ENCODE results near the gene LRR1.

LRR1 gene, protein sequence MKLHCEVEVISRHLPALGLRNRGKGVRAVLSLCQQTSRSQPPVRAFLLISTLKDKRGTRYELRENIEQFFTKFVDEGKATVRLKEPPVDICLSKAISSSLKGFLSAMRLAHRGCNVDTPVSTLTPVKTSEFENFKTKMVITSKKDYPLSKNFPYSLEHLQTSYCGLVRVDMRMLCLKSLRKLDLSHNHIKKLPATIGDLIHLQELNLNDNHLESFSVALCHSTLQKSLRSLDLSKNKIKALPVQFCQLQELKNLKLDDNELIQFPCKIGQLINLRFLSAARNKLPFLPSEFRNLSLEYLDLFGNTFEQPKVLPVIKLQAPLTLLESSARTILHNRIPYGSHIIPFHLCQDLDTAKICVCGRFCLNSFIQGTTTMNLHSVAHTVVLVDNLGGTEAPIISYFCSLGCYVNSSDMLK

DNA sequence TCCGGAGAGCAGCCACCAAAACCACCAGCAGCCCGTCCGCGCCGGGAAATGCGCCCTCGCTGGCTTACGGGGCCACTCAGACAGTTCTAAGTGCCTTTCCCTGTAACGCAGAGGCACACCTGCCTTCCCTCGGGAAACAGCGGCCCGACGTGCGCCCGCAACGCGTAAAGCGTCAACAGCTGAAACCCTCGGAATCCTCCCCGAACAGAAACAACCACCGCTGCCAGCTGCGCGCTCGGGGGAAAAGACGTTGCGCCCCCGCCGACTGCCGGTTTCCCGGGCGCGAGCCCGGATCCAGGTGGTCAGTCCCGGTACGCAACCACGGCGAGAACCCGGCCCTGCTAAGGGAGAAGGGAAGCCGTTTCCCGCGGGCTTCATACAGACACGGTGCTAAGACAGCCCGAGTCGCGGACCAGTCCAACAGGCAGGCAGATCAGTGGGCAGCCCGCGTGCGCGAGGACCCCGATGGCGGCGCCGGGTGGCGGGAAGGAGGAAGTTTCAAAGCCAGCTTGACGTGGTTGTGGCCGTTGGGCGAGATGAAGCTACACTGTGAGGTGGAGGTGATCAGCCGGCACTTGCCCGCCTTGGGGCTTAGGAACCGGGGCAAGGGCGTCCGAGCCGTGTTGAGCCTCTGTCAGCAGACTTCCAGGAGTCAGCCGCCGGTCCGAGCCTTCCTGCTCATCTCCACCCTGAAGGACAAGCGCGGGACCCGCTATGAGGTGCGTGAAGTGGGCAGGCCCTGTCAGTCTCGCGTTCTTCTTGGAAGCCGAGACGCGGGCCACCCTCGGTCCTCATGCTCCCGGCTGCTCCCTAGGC lies at the start of gene LRR1:
TSS of gene LRR1 (plus strand) at position 456 of the 816 bp plus-strand sequence. CDS start at position 537, 81 bp downstream.
- peak; percentile 39 for DNase-seq (ENCODE audit: low read depth, low spot score)
- H3K27ac ChIP-seq, result peak within 1 kb of the TSS; percentile 94

DNA sequence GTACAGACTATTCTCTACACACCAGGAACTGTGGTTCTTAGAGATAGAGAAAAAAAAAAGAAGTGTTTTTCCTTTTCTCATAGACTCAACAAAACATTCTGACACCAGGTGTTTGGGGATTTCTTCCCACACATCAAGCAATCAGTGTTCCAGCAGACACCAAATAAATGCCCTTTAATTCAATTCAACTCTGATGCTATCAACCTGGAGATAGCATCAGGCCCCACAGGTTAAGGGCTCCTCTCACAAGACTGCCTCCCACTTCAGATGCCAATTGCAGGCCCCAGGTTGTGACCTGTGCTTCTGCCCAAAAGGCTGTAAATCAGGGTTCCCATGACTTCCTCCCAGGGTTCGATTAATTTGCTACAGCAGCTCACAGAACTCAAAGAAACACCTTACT lies 49.3 kb upstream of the LRR1 start:
- DNase-seq (ENCODE audit: low read depth, low spot score), result no peak
- H3K27ac ChIP-seq, result no peak overlapping the region

DNA sequence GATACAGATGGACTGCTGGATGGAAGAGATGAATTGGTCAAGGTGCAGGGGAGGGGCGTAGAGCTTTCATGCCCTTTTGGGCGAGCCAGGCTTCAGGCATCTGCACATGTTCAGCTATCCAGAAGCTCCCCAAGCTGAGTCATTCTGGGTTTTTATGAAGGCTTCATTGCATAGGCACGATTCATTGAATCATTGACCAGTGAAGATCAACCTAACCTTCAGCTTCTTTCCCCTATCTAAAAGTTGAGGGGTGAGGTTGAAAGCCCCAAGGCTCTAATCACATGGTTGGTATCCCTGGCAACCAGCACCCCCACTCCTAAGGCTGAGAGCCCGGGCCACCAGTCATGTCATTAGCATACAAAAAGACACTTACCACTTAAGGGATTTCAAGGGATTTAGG lies 48.9 kb upstream of the LRR1 start:
- H3K27ac ChIP-seq, result no peak overlapping the region
- DNase-seq (ENCODE audit: low read depth, low spot score), result peak; percentile 26

DNA sequence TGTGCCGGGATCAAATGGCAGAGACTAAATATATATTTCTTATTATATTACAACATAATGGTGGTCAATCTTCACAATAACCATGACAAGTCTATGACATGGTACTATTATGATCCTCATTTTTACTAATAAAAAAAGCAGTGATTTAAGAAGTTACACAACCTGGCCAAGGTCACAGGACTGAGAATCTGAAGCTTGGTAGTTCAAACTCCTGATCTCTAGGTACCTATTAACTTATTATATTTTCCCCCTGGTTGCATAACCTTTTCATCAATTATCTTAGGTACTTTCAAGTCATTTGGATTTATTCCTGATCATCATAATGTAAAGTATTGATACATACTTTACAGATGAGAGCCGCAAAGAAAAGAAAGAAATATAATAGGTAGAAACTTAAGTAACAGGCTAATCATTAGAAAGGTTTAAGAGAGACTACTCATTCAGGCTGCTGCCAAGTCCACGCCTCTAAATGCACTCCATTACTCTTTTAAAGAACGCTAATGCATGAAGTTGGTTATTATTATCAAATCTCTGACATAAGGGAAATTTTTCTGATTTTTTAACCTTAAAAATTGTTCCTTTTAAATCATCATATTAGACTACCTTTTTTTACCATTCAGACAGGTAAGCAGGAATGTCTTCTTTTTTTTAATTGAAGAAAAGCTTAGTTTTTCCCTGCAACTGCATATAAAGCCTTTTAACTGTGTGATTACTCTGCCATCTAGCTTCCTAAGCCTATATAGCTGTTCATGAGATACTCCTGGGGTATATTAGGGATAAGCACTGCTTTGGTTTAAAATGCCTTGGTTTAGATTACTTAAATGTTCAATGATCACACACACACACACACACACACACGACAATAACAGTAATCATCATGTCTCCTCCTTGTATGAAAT lies 48.2 kb upstream of the LRR1 start:
- H3K27ac ChIP-seq, result no peak overlapping the region

DNA sequence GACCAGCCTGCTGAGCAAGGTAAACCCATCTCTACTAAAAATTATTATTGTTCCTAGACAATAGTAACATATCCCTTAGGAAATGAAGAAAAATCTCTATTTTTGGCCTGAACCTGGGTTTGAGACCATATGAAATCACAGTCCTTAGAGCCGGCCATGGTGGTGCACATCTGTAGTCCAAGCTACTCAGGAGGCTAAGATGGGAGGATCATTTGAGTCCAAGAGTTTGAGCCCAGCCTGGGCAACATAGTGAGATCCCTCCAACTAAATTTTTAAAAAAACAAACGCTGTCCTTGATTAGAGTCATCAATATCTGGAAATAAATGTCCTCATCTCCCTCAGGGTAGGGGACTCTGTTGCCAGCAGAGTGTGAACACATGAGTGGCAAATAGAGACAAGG lies 47.2 kb upstream of the LRR1 start:
- H3K27ac ChIP-seq, result no peak overlapping the region
- DNase-seq (ENCODE audit: low read depth, low spot score), result no peak

More for the DNA sequence above, 48.2 kb upstream of the LRR1 start:
- DNase-seq (ENCODE audit: low read depth, low spot score), result no peak

DNA sequence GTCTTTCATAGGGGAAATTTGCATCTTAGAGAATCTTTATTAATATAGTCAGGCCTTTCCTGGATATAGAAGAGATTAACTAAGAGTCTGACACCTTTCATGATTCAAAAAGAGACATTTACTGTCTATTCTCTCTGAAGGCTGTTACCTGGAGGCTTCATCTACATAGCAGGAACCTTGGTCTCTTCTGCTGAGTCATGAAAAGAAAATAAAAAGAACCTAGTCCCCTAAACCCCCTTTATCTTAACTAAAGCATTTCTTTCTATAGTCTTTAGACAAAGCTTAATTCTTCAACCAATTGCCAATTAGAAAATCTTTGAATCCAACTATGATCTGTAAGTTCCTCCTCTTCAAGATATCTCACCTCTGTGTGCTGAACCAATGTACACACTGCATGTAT lies 45.6 kb upstream of the LRR1 start:
- H3K27ac ChIP-seq, result no peak overlapping the region
- DNase-seq (ENCODE audit: low read depth, low spot score), result no peak

DNA sequence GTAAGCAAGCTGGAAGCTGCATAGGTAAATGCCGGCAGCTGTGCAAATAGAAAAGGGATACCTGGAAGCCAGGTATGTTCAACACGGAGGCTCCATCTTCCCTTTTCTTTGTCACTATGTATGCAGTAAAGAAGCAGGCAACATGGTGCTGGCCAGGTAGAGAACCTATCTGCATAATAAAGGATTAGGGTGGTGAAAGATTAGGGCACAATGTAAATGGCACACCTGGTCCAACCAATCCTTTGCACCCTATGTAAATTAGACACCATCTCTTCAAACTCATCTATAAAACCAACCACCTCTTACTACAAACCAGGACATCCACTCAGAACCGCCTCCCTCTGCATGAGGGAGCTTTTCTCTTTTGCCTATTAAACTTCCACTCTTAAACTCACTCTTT lies 44.8 kb upstream of the LRR1 start:
- no peak for DNase-seq (ENCODE audit: low read depth, low spot score)
- H3K27ac ChIP-seq, result no peak overlapping the region

DNA sequence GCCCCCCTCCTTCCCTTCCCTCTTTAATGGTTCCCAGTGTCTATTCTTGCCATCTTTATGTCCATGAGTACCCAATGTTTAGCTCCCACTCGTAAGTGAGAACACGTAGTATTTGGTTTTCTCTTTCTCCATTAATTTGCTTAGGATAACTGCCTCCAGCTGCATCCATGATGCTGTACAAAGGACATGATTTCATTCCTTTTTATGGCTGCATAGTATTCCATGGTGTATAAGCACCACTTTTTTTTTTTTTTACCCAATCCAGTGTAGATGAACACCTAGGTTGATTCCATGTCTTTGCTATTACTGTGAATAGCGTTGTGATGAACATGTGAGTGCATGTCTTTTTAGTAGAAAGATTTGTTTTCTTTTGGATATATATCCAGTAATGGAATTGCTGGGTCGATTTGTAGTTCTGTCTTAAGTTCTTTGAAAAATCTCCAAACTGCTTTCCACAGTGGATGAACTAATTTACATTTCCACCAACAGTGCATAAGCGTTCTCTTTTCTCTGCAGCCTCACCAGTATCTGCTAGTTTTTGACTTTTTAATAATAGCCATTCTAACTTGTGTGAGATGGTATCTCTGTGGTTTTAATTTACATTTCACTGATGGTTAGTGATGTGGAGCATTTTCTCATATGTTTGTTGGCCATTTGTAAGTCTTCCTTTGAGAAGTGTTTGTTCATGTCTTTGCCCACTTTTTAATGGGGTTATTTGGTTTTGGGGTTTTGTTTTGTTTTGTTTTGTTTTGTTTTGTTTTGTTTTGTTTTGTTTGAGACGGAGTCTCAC lies 38.6 kb upstream of the LRR1 start:
- no peak overlapping the region for H3K27ac ChIP-seq
- DNase-seq (ENCODE audit: low read depth, low spot score), result no peak

DNA sequence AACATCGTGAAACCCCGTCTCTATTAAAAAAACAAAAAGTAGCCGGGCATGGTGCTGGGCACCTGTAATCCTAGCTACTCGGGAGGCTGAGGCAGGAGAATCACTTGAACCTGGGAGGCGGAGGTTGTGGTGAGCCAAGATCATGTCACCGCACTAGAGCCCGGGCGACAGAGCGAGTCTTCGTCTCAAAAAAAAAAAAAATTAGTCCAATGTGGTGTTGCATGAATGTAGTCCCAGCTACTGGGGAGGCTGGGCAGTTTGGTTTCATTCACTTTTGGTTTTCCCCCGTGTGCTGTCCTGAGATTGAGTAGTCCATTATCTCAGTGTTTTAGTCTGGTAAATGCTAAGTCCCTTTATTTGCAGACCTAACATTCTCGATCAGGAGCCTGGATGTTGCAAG lies 32.0 kb upstream of the LRR1 start:
- DNase-seq (ENCODE audit: low read depth, low spot score), result no peak
- no peak overlapping the region for H3K27ac ChIP-seq

DNA sequence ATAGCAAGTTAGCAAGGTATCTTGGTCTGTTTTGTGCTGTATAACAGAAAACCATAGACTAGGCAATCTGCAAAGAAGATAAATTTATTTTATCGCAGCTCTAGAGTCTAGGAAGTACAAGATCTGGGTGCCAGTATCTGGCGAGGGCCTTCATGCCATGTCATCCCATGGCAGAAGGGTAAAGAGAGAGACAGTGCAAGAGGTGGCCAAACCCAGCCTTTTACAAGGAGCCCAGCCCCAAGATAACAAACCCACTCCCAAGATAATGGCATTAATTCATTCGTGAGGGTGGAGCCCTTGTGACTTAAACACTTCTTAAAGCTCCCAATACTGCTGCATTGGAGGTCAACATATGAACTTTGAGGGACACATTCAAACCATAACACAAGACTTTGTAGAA lies 29.5 kb upstream of the LRR1 start:
- DNase-seq (ENCODE audit: low read depth, low spot score), result no peak

DNA sequence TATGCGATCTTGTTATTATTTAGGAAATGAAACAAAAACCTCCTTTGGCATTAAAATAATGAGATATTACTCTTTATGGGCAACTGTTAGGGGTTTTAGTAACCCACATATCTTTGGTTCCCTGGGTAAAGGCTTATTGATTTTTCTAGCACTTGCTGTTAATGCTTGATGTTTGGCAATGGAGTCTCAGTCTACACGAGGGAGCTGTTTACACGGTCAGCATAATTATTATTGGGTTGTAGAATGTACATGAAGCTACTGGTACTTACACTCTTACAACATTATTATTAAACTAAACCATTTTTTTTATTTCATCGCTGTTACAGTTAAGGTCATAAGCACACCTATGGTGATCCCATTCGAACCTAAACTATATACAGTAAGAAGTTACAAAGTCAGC lies 24.7 kb upstream of the LRR1 start:
- no peak for DNase-seq (ENCODE audit: low read depth, low spot score)
- H3K27ac ChIP-seq, result no peak overlapping the region

More for the DNA sequence above, 29.5 kb upstream of the LRR1 start:
- no peak overlapping the region for H3K27ac ChIP-seq

DNA sequence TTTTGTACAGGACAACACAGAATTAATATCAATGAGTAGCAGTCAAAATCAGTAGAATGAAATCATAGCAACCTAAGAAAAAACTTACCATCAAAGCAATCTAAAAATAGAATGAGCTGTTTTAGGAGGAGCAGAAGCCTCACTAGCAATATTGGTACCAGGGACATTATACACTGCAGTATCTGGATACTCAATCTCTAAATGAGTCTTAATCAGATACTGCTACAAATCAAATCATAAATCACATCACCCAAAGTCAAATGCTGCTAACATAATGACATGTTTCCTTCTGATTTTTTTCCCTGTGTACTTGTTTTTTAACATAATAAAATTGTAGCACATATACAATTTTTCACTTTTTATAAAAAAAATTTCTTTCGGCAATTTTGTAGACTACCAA lies 20.6 kb upstream of the LRR1 start:
- DNase-seq (ENCODE audit: low read depth, low spot score), result no peak
- no peak overlapping the region for H3K27ac ChIP-seq

DNA sequence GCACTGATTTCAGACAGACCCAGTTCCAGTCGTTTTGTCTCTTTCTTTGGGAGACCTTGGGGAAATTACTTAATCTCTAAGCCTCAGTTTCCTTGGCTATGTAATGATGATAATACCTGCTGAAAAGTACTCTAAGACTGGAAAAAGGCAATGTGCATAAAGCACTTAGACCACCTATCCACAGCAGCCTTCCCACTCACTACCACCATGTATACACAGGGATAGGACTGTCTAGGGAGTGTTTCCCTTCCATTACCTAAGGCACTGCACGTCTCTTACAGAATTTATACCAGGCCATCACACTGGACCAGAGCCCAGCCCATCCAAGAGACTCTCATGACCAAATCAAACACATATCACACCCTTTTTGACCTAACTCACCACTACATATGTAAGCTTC lies 18.9 kb upstream of the LRR1 start:
- DNase-seq (ENCODE audit: low read depth, low spot score), result no peak
- no peak overlapping the region for H3K27ac ChIP-seq

DNA sequence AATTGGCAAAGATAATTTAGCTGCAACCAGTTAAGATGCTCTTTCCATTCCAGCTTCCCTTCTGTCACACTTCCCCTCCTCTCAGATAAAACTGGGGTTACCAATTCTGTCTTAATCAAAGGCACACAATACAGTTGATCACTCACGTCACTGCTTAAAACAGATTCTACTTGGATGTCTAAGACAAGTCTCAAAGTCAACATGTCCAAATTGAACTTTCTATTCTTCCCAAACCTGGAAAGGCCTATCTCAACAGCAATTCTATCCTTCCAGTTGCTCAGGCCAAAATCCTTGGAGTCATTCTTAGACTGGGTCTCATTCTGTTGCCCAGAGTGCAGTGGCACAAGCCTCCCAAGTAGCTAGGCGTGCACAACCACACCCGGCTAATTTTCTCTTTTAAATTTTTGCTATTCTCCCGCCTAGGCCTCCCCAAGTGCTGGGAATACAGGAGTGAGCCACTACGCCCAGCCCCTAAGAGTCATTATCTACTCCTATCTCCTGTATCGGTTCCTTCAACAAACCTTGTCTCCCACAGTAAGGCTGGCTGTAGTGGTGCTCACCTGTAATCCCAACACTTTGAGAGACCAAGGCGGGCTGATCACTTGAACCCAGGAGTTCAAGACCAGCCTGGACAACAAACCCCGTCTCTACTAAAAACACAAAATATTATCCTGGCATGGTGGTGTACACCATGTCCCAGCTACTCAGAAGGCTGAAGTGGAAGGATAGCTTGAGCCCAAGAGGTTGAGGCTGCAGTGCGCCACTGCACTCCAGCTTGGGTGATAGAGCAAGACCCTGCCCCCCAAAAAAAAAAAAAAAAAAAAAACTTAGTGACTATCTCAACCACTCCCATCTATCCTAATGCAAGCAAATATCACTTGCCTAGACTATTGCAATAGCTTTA lies 17.3 kb upstream of the LRR1 start:
- no peak for DNase-seq (ENCODE audit: low read depth, low spot score)
- no peak overlapping the region for H3K27ac ChIP-seq

DNA sequence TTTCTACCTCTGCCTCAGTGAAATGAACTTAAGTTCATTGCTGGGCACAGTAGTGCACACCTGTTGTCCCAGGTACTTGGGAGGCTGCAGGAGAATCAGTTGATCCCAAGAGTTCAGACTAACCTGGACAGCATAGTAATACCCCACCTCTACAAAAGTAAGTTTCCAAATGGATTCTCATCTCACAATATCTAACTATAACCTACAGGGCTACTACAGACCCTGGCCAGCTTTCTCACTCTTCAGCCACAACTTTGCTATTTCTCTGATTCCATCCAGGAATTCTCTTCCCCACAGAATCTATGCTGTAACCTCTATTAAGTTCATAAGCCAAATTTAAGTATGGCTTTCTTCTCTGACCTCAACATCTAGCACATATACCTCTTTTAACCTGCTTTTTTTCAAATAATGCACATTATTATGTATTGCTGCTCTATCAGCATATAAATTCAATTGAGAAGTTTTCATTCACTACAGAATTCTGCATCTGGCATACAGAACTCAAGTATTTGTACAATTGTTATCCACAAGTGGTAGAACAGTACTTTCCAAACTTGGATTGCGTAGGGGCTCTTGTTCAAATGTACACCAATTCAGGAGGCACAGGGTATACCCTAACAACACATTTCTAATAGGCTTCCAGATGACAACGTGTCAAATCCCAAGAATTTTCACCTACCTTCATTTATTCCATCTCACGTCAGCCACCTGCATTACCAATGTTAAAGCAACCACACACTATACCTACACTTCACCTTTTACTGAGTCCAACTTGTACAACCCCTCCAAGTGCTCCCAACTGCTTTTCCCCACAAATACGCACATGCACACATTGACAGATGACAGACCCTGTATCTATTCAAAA lies 16.4 kb upstream of the LRR1 start:
- no peak overlapping the region for H3K27ac ChIP-seq
- DNase-seq (ENCODE audit: low read depth, low spot score), result no peak

DNA sequence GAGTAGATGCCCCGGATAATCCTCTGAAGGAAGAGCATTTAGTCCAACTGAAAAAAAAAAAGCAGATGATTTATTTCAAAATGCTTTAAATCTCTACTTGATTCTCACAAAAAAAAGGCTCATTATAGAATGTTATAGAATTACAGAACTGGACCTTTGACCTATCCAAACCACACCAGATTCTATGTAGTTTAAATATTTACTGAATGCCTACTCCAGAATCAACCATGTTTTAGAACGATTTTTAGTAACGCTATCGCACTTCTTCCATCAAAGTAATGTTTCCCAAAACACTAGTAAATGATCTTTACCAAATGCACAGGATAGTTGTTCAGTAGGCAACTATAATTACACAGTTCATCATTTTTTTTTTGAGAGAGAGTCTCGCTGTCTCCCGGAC lies 15.1 kb upstream of the LRR1 start:
- peak overlapping the region; percentile 81 for H3K27ac ChIP-seq
- no peak for DNase-seq (ENCODE audit: low read depth, low spot score)

DNA sequence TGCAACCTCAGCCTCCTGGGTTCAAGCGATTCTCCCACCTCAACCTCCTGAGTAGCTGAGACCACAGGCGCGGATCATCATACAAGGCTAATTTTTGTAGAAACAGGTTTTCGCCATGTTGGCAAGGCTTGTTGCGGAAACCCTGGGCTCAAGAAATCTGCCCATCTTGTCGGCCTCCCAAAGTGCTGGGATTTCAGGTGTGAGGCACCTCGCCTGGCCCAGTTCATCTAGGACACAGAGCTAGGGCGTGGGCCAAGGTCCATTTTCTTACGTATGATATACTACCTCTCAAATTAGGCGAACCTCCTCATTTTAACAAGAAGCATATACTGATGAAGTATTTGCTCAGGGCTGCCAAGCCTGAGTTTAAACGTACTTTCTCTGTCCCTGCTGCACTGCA lies 14.7 kb upstream of the LRR1 start:
- peak overlapping the region; percentile 81 for H3K27ac ChIP-seq

More for the DNA sequence above, 14.7 kb upstream of the LRR1 start:
- no peak for DNase-seq (ENCODE audit: low read depth, low spot score)
